Transverse colon (tissue), 4 donors: ENCODE data around the gene RFX2.

Source experiments
- CTCF ChIP-seq, 5 experiments: fragments of 200-600 bp in 3 of 5; fragments of 450-650 bp in 2 of 5; sonication (generic) in 3 of 5; IDR thresholded peaks; 1 replicate in 2 of 5; 2 replicates in 3 of 5; pipeline ENCODE4 v1.5.1; 2016 to 2017; ENCODE audit warnings: antibody characterized with exemption in 5 of 5, inconsistent platforms in 3 of 5, mild to moderate bottlenecking in 2 of 5, moderate library complexity in 1 of 5
- EP300 ChIP-seq: sonication (generic); formaldehyde crosslinking; IDR thresholded peaks from one replicate; pipeline ENCODE4 v1.6.1; 2017; ENCODE audit warnings: antibody characterized with exemption, low read depth
- POLR2AphosphoS5 ChIP-seq, 3 donors: sonication (generic); formaldehyde crosslinking; IDR thresholded peaks; one replicate each; pipeline ENCODE4 v1.6.1; 2016; ENCODE audit warnings: antibody characterized with exemption in 3 of 3

DNA sequence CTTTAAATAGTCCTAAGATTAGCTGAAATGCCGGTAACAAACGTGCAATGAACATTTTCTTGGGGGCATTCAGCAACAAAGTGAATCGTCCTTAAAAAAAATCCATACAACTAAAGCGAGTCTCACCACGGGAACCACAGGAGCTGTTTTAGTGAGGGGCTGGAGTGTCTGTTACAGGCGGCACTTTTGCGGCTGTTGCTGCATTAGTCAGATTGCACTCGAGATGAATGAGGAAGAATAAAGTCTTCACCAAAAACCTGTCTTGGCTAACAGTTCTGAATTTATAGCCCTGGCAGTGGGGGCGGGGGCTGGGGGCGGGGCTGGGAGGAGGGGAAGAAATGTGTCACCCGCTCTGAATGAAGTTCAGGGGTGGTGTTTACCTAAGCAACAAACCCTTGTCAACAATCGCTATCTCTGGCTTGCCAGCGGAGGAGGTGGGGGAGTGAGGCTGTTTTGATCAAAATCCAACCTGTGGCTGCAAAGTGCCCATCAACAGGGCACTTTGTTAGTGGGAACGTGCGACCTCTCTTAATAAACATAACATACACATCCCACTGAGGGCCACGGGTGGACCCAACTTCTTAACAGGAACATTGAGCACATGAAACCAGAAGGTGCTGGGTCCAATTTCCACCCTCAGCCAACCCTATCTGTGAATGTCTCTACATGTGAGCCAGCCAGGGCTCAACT is 44.5 kb downstream of the RFX2 start:
- no peak for TF ChIP-seq CTCF (IDR thresholded peaks at IDR 0.05)
- TF ChIP-seq POLR2AphosphoS5 (IDR thresholded peaks at IDR 0.05), result peak in 1 of 3 donors; percentile 74
- no peak for TF ChIP-seq EP300
